Kidney epithelial cell (primary cell): ENCODE results near the gene GRIK4. TPM values are rescaled to one million over a fixed set of nuclear protein-coding genes. Genes with fewer than 3 reads are reported as not detected.
"Not testable (repeated sequence)": the region's sequence is repeated elsewhere in the genome, so short reads cannot be mapped to it uniquely, and the experiment has no call there.

Source experiments
- DNase-seq: peaks from one replicate; pipeline ENCODE4 v3.0.0-alpha.2; 2010; ENCODE audit warnings: low read depth
- H3K27me3 ChIP-seq: 2 replicates; pipeline ENCODE4 v1.6.0; 2011; ENCODE audit warnings: low read length; ENCODE audit not compliant: control insufficient read depth, insufficient read depth
- H3K36me3 ChIP-seq: 2 replicates; pipeline ENCODE4 v1.5.1; 2011; ENCODE audit warnings: low read length; ENCODE audit not compliant: control insufficient read depth, insufficient read depth
- H3K4me3 ChIP-seq: 2 replicates; pipeline ENCODE4 v1.5.1; 2011; ENCODE audit warnings: low read depth, mild to moderate bottlenecking, control low read depth, low read length
- total RNA-seq: library from RNA; depleted of rRNA; stranded (reverse); fragments of >200 nt; gene quantifications from 2 replicates; pipeline ENCODE4 v1.2.3, GENCODE V29; 2015
- TF ChIP-seq, protein P1 (sequence below): IDR thresholded peaks from 2 replicates; pipeline ENCODE4 v1.5.1; 2011; ENCODE audit warnings: mild to moderate bottlenecking, moderate library complexity, low read length, control low read depth, inconsistent platforms; ENCODE audit not compliant: insufficient read depth, poor library complexity, severe bottlenecking

GRIK4 gene
- total RNA-seq, 1 donor from 2014 or later = 0.17 TPM

DNA sequence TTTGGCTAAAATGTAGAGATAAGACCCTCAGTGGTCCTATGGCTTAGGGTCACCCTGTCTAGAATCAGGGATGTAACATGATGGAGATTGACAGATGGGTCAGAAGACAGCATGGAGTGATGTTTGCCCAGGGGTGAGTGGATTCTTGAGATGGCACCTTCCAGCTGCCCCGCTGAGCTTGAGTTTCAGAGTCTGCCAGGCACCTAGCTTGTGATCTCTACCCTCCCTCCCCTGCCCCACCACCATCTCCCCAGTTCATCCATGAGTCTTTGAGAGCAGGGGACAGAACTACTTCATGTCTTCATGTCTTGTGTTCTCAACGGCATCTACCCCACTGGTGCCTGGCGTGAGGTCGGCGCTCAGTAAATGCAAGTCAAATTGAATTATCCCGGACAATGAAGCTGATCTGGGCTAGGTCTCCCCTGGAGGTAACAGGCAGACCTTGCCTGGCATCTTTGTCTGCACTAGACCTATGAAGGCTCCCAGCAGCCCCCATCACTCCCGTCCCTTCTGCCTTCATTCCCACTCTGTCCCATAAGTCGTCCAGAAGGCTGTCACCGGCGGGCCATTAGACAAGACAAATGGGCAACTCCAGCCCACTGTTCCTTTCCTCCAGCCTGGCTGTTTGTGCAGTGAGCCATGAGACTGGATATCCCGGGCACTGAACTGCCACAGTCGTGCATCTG lies 273.2 kb downstream of the GRIK4 start:
- TF ChIP-seq, protein P1, sequence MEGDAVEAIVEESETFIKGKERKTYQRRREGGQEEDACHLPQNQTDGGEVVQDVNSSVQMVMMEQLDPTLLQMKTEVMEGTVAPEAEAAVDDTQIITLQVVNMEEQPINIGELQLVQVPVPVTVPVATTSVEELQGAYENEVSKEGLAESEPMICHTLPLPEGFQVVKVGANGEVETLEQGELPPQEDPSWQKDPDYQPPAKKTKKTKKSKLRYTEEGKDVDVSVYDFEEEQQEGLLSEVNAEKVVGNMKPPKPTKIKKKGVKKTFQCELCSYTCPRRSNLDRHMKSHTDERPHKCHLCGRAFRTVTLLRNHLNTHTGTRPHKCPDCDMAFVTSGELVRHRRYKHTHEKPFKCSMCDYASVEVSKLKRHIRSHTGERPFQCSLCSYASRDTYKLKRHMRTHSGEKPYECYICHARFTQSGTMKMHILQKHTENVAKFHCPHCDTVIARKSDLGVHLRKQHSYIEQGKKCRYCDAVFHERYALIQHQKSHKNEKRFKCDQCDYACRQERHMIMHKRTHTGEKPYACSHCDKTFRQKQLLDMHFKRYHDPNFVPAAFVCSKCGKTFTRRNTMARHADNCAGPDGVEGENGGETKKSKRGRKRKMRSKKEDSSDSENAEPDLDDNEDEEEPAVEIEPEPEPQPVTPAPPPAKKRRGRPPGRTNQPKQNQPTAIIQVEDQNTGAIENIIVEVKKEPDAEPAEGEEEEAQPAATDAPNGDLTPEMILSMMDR = no peak
- Histone ChIP-seq H3K4me3 (no peak overlapping the region), H3K27me3 (peaks cover 16% of the 10 kb centered on the region), H3K36me3 (no peaks in the 10 kb centered on the region)
- no peak for DNase-seq

DNA sequence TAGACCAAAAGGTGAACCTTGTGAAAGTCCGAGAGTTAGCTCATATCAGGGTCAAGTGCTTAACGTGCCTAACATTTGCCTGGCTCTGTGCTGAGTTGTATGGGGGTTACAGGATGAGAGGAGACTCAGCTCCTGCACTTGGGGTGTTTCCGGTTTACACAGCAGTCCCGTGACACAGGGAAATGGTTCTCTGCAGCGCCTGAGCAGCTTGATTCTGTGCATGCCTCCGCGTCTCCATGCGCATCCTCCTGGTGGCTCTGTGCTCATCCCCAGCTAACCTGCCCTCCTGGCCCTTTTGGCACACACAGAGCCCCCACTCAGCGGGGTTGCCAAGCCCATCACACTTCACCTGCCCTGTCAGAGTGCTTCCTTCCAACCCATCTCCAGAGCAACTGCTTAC lies 274.0 kb downstream of the GRIK4 start:
- no peak for DNase-seq
- Histone ChIP-seq H3K4me3 (no peak overlapping the region), H3K27me3 (peaks cover 16% of the 10 kb centered on the region), H3K36me3 (no peaks in the 10 kb centered on the region)
- TF ChIP-seq, protein P1 = no peak

DNA sequence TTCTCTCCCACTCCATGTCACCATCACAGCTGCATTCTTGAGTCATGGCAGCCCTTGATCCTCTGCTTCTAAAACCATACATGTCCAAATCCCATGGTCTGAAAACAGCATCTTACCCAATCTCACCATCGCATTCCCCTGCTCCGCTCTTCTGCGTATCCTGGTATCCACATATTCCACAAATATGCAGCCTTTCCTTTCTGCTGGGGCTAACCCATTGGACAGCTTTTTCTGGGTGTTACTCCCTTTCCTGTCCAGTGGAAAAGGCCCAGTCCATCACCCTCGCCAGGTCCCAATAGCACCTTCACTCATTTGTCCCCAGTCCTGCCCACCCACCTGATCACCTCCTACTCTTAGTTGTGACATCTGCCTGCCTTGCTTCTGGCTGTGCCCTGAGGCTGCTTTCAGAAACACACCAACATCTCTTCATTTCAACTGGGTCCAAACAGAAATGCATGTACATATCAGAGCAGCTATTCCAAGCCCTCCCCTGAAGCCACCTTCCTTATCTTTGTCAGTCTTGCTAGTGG lies 274.7 kb downstream of the GRIK4 start:
- TF ChIP-seq, protein P1 = no peak
- DNase-seq = no peak
- H3K4me3 ChIP-seq = no peak overlapping the region
- peaks cover 16% of the 10 kb centered on the region for H3K27me3 ChIP-seq
- H3K36me3 ChIP-seq = no peaks in the 10 kb centered on the region

DNA sequence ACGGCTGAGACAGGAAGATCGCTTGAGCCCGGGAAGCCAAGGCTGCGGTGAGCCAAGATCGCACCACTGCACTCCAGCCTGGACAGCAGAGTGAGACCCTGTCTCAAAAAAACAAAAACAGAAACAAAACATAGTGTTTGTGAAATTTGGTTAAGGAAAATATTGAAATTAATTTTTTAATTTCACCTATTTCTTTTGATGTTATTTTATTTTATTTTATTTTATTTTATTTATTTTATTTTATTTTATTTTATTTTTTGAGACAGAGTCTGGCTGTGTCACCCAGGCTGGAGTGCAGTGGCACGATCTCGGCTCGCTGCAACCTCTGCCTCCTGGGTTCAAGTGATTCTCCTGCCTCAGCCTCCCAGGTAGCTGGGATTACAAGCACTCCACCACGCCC lies 275.7 kb downstream of the GRIK4 start:
- not testable (repeated sequence) for H3K4me3 ChIP-seq, DNase-seq, H3K36me3 ChIP-seq
- H3K27me3 ChIP-seq = peaks cover 16% of the 10 kb centered on the region

DNA sequence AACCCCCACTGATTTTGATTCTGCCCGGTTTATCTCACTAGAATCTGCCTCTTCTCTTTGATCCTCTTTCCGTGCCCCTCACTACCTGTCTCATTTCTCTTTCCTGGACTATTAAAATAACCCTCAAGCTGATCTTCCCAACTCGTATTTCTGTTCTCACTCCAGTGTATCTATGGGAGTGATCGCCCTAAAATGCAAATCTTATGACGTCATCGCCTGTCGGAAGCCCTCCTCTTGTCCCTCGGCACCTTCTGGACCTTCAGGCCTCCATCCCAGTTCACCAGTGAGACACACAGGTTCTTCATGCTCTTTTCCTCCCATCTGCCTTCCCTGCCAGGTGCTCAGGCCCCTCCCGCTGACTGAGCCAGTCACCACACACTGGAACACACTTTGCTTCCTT lies 277.8 kb downstream of the GRIK4 start:
- Histone ChIP-seq H3K4me3 (no peak overlapping the region), H3K27me3 (peaks cover 11% of the 10 kb centered on the region), H3K36me3 (no peaks in the 10 kb centered on the region)
- TF ChIP-seq, protein P1 = no peak
- DNase-seq = no peak

DNA sequence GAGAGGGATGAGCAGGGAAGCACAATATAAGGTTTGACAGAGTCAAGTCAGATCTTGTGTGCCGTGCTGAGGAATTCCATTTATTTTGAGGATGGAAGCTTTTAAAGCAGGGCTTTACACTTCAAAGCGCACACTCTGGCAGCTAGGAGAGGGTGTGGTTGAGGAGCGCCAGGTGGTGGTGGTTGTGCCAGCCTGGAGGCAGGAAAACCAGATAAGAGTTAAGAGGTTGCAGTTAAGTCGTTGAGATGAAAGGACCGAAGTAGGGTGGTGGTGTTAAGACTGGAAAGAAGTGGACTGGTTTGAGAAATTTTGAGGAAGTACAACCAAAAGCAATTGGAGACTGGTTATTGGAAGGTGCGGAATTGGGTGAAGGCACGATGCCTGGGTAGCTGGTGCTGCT lies 280.8 kb downstream of the GRIK4 start:
- no peak overlapping the region for H3K4me3 ChIP-seq
- DNase-seq = no peak
- peaks cover 4% of the 10 kb centered on the region for H3K27me3 ChIP-seq
- H3K36me3 ChIP-seq = no peaks in the 10 kb centered on the region
- TF ChIP-seq, protein P1 = no peak
